ENCODE measurements around the gene FGF8. TPM values are rescaled to one million over a fixed set of nuclear protein-coding genes. Genes with fewer than 3 reads are reported as not detected.

FGF8 gene
- total RNA-seq, 1 donor: not detected

DNA sequence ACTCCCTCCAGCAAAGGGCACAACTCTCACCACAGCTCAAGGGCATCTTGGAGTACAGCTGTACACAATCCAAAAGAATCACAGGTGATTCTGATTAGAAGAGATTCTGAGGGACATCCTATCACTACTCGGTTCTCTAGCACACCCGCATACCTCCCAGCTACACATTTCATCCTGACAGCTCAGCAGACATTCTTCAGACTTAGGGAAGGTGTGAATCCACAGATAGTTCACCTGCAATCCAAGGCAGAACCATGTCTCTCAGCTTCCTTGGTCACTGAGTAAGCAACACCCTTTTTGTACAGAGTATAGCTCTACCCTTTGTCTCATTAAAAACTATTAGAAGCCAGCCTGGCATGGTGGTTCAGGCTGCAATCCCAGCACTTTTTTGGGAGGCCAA, 54.1 kb downstream of the FGF8 start:
- H3K27me3 ChIP-seq (ENCODE audit: insufficient read depth, low read length): peaks cover 24% of the 10 kb centered on the region
- no peak overlapping the region for H3K4me2 ChIP-seq (ENCODE audit: insufficient read depth, low read length)
- H3K79me2 ChIP-seq (ENCODE audit: insufficient read depth, low read length): no peaks in the 10 kb centered on the region
- no peaks in the 10 kb centered on the region for H3K4me1 ChIP-seq (ENCODE audit: insufficient read depth, low read length)
- H4K20me1 ChIP-seq (ENCODE audit: insufficient read depth, low read length): no peaks in the 10 kb centered on the region
- TF ChIP-seq, protein P1, sequence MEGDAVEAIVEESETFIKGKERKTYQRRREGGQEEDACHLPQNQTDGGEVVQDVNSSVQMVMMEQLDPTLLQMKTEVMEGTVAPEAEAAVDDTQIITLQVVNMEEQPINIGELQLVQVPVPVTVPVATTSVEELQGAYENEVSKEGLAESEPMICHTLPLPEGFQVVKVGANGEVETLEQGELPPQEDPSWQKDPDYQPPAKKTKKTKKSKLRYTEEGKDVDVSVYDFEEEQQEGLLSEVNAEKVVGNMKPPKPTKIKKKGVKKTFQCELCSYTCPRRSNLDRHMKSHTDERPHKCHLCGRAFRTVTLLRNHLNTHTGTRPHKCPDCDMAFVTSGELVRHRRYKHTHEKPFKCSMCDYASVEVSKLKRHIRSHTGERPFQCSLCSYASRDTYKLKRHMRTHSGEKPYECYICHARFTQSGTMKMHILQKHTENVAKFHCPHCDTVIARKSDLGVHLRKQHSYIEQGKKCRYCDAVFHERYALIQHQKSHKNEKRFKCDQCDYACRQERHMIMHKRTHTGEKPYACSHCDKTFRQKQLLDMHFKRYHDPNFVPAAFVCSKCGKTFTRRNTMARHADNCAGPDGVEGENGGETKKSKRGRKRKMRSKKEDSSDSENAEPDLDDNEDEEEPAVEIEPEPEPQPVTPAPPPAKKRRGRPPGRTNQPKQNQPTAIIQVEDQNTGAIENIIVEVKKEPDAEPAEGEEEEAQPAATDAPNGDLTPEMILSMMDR (IDR thresholded peaks at IDR 0.05; ENCODE audit: extremely low read depth, low read depth, low read length): no peak
- no peak for DNase-seq (ENCODE audit: insufficient read length, low spot score, missing footprints)
- no peak overlapping the region for H2AFZ ChIP-seq (ENCODE audit: low read length)
- H3K27ac ChIP-seq (ENCODE audit: low read depth, low read length): no peak overlapping the region
- H3K4me3 ChIP-seq (ENCODE audit: insufficient read depth, low read length): no peak overlapping the region
- H3K9me3 ChIP-seq (ENCODE audit: low read depth, low read length): no peaks in the 10 kb centered on the region
- H3K36me3 ChIP-seq (ENCODE audit: insufficient read depth, low read length): no peaks in the 10 kb centered on the region

DNA sequence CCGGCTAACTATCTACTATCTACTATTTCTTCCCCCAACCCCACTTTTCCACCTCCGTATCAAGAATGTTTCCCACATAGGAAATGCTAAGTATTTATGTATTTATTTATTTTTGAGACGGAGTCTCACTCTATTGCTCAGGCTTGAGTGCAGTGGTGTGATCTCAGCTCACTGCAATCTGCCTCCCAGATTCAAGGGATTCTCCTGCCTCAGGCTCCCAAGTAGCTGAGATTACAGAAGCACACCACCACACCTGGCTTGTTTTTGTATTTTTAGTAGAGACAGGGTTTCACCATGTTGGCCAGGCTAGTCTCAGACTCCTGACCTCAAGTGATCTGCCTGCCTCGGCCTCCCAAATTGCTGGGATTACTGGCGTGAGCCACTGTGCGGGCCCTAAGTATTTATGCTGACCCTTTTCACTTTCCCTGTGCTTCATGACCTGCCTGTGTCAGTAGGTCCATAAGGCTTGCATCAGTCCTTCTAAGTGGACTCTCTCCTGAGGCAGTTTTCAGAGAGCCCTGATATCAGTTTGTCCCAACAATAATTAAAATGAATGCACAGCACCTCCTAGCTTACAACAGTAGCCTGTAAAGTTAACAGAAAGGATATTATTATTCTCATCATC, 55.2 kb downstream of the FGF8 start:
- no peak overlapping the region for H3K4me2 ChIP-seq (ENCODE audit: insufficient read depth, low read length)
- peaks cover 21% of the 10 kb centered on the region for H3K27me3 ChIP-seq (ENCODE audit: insufficient read depth, low read length)
- DNase-seq (ENCODE audit: insufficient read length, low spot score, missing footprints): no peak
- no peak overlapping the region for H2AFZ ChIP-seq (ENCODE audit: low read length)
- H3K9me3 ChIP-seq (ENCODE audit: low read depth, low read length): no peaks in the 10 kb centered on the region
- no peaks in the 10 kb centered on the region for H3K4me1 ChIP-seq (ENCODE audit: insufficient read depth, low read length)
- no peaks in the 10 kb centered on the region for H3K36me3 ChIP-seq (ENCODE audit: insufficient read depth, low read length)
- H3K27ac ChIP-seq (ENCODE audit: low read depth, low read length): no peak overlapping the region
- TF ChIP-seq, protein P1 (IDR thresholded peaks at IDR 0.05; ENCODE audit: extremely low read depth, low read depth, low read length): no peak
- H3K4me3 ChIP-seq (ENCODE audit: insufficient read depth, low read length): no peak overlapping the region
- no peaks in the 10 kb centered on the region for H3K79me2 ChIP-seq (ENCODE audit: insufficient read depth, low read length)
- no peaks in the 10 kb centered on the region for H4K20me1 ChIP-seq (ENCODE audit: insufficient read depth, low read length)

Other genes starting within 250 kb of the FGF8 start
- 17.1 and 18.5 TPM in 2 replicates for gene POLL, start 187.9 kb downstream of the FGF8 start, total RNA-seq
- gene DPCD, start 187.8 kb downstream of the FGF8 start, total RNA-seq: 28.9 and 36.2 TPM in 2 replicates
- 40.2 and 41.8 TPM in 2 replicates for gene FBXW4, start 80.9 kb downstream of the FGF8 start, total RNA-seq
- gene NPM3, start 7.3 kb upstream of the FGF8 start, total RNA-seq: 47.7 and 64.8 TPM in 2 replicates
- gene OGA, start 42.3 kb upstream of the FGF8 start, total RNA-seq: 115 and 121 TPM in 2 replicates
- gene KCNIP2, start 67.7 kb upstream of the FGF8 start, total RNA-seq: 0.88 and 1.4 TPM in 2 replicates